NCI-H2107 (cell line): Measurements from ENCODE around the gene SNX25.
A peak's percentile ranks its signal among the peaks of the same experiment; 100 is the strongest.
"Not testable (repeated sequence)": the region's sequence is repeated elsewhere in the genome, so short reads cannot be mapped to it uniquely, and the experiment has no call there.

ENCODE experiments used
- DNase-seq: peaks from one replicate; lab custom pipeline; 2025; lab: John Stamatoyannopoulos, UW

The SNX25 gene

GRCh38 chr4:185307136-185307950, 97.9 kb downstream of the SNX25 start:
- DNase-seq = no peak

DNA sequence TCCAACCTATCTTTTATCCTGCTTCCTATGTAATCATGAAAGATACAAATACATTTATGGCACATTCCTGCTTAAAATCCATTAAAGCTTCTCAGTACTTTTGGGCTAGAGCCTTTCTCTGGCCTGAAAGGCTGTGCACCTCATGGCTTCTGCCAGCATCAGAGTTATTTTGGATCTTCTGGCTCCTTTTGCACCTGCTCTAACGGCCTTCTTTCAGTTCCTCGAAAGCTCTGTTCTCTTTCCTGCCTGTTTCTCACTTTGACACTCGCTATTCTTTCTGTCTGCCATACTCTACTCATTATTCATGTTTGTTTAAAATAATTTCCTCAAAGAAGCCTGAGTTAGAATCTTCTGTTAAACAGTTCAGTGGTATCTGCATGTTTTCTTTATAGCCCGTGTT, 100.4 kb downstream of the SNX25 start:
- no peak for DNase-seq

- no peak for DNase-seq
Observed at GRCh38 chr4:185311113-185311888, 101.9 kb downstream of the SNX25 start.

DNA sequence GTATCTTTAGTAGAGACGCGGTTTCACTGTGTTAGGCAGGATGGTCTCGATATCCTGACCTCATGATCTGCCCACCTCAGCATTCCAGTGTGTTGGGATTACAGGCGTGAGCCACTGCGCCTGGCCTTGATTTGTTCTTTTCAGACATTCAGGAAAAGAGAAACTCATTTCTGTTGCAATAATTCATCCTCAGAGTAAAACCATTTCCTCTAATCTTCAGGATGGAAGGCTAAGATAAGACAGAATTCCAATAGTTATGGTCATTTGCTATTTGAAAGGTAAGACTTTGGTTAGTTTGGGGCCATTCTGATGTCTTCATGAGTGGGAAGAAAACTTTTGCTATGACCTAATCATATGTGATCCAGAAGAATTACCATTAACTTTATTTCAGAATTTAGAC, 103.3 kb downstream of the SNX25 start:
- no peak for DNase-seq

DNA sequence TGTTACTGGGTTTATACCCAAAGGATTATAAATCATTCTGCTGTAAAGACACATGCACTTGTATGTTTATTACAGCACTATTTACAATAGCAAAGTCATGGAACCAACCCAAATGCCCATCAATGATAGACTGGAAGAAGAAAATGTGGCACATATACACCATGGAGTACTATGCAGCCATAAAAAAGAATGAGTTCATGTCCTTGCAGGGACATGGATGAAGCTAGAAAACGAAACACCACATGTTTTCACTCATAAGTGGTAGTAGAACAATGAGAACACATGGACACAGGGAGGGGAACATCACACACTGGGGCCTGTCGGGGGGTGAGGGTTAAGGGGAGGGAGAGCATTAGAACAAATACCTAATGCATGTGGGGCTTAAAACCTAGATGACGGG, 108.1 kb downstream of the SNX25 start:
- not testable (repeated sequence) for DNase-seq

DNA sequence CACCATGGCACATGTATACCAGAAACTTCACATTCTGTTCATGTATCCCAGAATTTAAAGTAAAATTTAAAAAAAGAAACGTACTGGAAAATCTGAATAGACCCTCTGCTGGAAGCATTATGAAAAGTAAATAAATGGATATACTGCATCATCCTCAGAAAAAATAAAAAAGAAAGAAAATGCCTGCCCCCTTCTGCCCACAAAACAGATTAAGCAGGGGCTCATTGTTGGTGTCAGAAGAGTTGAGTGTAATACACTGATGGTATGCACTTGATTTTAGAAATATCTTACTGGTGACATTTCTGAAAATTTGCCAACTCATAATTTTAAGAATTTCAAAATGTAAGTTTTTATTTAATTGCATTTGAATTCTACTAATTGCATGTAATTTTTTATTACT, 108.5 kb downstream of the SNX25 start:
- DNase-seq = no peak

- DNase-seq = peak; percentile 0
Observed at GRCh38 chr4:185318679-185319078, 109.3 kb downstream of the SNX25 start.

DNA sequence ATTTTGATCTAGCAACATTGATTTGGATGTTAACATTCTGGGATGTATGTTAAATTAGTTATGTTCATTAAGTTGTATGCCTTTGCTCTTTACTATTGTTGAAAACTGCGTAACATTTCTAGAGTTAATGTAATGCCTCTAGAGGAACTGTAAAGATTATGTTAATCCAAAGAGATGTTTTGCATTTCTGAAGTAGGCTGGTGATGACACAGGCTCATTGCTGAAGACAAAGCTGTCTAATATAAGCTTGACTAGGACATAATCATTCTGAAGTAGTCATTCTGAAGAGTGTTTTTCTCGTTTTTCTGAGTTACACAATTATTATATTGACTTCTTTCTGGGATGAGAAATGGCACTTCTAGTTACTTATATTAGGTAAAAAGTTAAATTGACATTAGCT, 113.4 kb downstream of the SNX25 start:
- no peak for DNase-seq

GRCh38 chr4:185323606-185324005, 114.2 kb downstream of the SNX25 start:
- DNase-seq = no peak

- DNase-seq = not testable (repeated sequence)
Observed at GRCh38 chr4:185324361-185324760, 115.0 kb downstream of the SNX25 start.

- not testable (repeated sequence) for DNase-seq
Observed at GRCh38 chr4:185325721-185326120, 116.3 kb downstream of the SNX25 start.

DNA sequence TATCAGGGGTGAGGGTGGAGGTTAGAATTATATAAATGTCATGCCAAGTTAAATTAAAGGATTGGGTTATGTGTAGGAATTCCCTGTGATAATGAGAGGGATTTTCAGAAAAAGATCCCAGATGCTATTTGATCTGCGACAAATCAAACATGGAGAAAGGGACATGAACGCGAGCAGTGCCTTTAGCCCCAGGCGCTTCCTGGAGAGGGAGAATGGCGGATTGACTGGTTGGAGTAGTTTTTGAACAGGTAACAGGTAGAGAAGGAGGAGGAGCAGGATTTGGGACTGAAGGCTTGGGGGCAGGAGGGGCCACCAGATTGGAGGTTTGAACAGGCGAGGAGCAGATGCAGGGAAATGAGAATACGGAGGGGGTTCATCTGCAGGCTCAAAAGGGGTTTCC, 119.2 kb downstream of the SNX25 start:
- DNase-seq = no peak

DNA sequence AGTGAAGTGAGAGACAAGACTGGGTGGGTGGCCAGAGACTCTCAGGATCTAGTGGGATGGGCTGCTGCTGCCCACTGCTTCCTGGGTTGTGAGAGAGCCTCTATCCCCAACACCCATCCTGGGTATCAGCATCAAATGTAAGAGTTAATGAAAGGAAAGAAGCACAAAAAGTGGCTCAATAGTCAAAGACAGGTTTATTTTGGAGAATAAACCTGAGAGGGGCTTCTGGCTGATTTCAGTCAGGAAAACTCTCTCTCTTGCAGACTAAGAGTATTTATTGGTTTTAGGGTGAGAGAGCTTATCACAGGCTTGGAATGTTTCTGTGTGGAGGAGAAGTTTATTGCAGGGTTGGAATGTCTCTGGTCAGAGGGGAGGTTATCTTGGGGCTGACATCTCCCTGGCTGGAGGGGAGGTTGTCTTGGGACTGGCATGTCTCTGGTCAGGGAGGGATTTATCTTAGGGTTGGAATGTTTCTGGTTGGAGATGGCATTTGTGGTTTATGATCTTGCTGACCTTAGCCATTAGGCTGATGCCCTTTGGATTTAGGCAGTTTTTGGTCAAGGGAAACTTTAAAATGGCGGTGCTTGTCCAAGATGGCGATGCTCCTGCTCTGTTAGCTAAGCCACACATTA, 120.6 kb downstream of the SNX25 start:
- DNase-seq = not testable (repeated sequence)

GRCh38 chr4:185332575-185333464, 123.4 kb downstream of the SNX25 start:
- DNase-seq = no peak

- DNase-seq = no peak
Observed at GRCh38 chr4:185334326-185334725, 124.9 kb downstream of the SNX25 start.

- DNase-seq = no peak
Observed at GRCh38 chr4:185335579-185335978, 126.2 kb downstream of the SNX25 start.

DNA sequence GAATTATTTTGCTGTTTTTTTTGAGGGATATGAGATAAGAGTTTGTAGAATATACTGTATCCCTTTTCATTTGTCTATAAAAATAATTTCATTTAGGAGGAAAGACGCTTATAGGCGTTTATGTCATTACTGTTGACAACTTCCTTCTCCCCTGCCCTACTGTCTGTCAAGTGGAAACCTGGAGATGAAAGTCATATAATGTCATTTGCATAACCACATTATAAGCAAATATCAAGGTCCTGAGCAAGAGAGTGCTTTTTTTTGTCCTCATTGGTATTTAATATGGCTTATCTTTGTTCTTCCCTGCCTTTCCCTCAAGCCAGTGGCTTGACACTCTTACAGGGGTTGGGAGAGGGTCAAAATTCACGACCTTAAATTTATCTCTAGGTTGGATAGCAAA, 130.5 kb downstream of the SNX25 start:
- no peak for DNase-seq

DNA sequence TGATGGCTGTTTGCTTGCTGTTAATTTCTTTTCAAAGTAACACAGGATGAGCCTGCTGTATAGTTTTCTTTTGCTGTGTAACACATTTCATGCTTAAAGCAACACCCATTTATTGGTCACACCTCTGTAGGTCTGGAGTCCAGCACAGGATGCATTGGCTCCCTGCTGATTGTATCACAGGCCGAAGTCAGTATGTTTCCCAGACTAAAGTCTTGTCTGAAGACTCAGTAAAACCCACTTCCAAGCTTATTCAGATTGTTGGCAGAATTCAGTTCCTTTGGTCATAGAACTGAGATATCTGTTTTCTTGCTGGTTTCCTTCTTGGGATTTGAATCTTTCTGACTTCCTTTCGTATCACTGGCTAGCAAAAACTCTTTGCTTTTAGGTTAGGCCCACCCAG, 132.0 kb downstream of the SNX25 start:
- no peak for DNase-seq

- no peak for DNase-seq
Observed at GRCh38 chr4:185341841-185342240, 132.4 kb downstream of the SNX25 start.

- DNase-seq = no peak
Observed at GRCh38 chr4:185343726-185344581, 134.6 kb downstream of the SNX25 start.
